Neuronal stem cell (in vitro differentiated cells): ENCODE data around the gene CXCL9.
"Not testable (repeated sequence)": the region's sequence is repeated elsewhere in the genome, so short reads cannot be mapped to it uniquely, and the experiment has no call there.

Experiments used
- DNase-seq: peaks from one replicate; pipeline ENCODE4 v3.0.0-alpha.2; 2013; ENCODE audit warnings: low spot score
- H2AFZ ChIP-seq: one replicate; pipeline ENCODE4 v1.6.1; 2013; ENCODE audit warnings: mild to moderate bottlenecking, low read length, inconsistent platforms
- H2AK5ac ChIP-seq: 2 replicates; pipeline ENCODE4 v1.6.1; 2013; ENCODE audit warnings: low read depth, mild to moderate bottlenecking, inconsistent platforms, low read length, moderate library complexity, mixed read lengths
- H2BK120ac ChIP-seq: 2 replicates; pipeline ENCODE4 v1.6.1; 2013; ENCODE audit warnings: low read depth, mild to moderate bottlenecking, inconsistent platforms, low read length, moderate library complexity, mixed read lengths
- H2BK12ac ChIP-seq: one replicate; pipeline ENCODE4 v1.6.1; 2013; ENCODE audit warnings: low read length, inconsistent platforms
- H2BK15ac ChIP-seq: 2 replicates; pipeline ENCODE4 v1.6.1; 2013; ENCODE audit warnings: mild to moderate bottlenecking, low read length, inconsistent platforms, mixed read lengths
- H2BK5ac ChIP-seq: one replicate; pipeline ENCODE4 v1.6.1; 2013; ENCODE audit warnings: inconsistent platforms, mild to moderate bottlenecking, low read length, moderate library complexity
- H3K14ac ChIP-seq: one replicate; pipeline ENCODE4 v1.6.1; 2013; ENCODE audit warnings: low read length, inconsistent platforms
- H3K18ac ChIP-seq: 2 replicates; pipeline ENCODE4 v1.6.1; 2013; ENCODE audit warnings: low read length, inconsistent platforms
- H3K23ac ChIP-seq: 2 replicates; pipeline ENCODE4 v1.6.1; 2013; ENCODE audit warnings: low read depth, mild to moderate bottlenecking, mixed read lengths, low read length, inconsistent platforms; ENCODE audit not compliant: poor library complexity
- H3K27ac ChIP-seq: replicated peaks from 3 replicates; pipeline ENCODE4 v1.5.1; 2013; ENCODE audit warnings: low read length, inconsistent platforms
- H3K27me3 ChIP-seq, 3 experiments: 2 replicates each; pipeline ENCODE4 v1.6.1; 2013; ENCODE audit warnings: low read length in 3 of 3, mild to moderate bottlenecking in 2 of 3, inconsistent platforms in 1 of 3, low read depth in 1 of 3, mixed read lengths in 1 of 3, moderate library complexity in 1 of 3; ENCODE audit not compliant: control insufficient read depth in 3 of 3, insufficient read depth in 3 of 3
- H3K36me3 ChIP-seq, 2 donors: replicated peaks in 1 of 2; 2 replicates each; pipeline ENCODE4 v1.6.1; 2013; ENCODE audit warnings: low read length in 2 of 2; ENCODE audit not compliant: control insufficient read depth in 2 of 2, insufficient read depth in 2 of 2
- H3K4ac ChIP-seq: 2 replicates; pipeline ENCODE4 v1.6.1; 2013; ENCODE audit warnings: inconsistent platforms, mild to moderate bottlenecking, low read length, moderate library complexity
- H3K4me1 ChIP-seq, 2 donors: 1 replicate in 1 of 2; 2 replicates in 1 of 2; pipeline ENCODE4 v1.6.1; 2013; ENCODE audit warnings: low read length in 2 of 2, low read depth in 1 of 2; ENCODE audit not compliant: control insufficient read depth in 2 of 2, insufficient read depth in 1 of 2
- H3K4me2 ChIP-seq: one replicate; pipeline ENCODE4 v1.6.1; 2013; ENCODE audit warnings: mild to moderate bottlenecking, low read length, inconsistent platforms; ENCODE audit not compliant: insufficient read depth, poor library complexity, severe bottlenecking
- H3K4me3 ChIP-seq, 2 donors: 2 replicates each; pipeline ENCODE4 v1.5.1; 2013; ENCODE audit warnings: low read length in 2 of 2, mild to moderate bottlenecking in 2 of 2, inconsistent platforms in 1 of 2, moderate library complexity in 1 of 2
- H3K79me1 ChIP-seq: one replicate; pipeline ENCODE4 v1.6.1; 2013; ENCODE audit warnings: low read depth, mild to moderate bottlenecking, inconsistent platforms, low read length, moderate library complexity
- H3K9ac ChIP-seq: one replicate; pipeline ENCODE4 v1.6.1; 2013; ENCODE audit warnings: mild to moderate bottlenecking, low read depth, low read length, inconsistent platforms; ENCODE audit not compliant: poor library complexity
- H3K9me3 ChIP-seq, 2 donors: replicated peaks in 1 of 2; 2 replicates each; pipeline versions ENCODE3 to v1.6.1; 2013; ENCODE audit warnings: low read length in 2 of 2, mild to moderate bottlenecking in 2 of 2, inconsistent platforms in 1 of 2, low read depth in 1 of 2, mixed read lengths in 1 of 2, moderate library complexity in 1 of 2; ENCODE audit not compliant: control insufficient read depth in 2 of 2, insufficient read depth in 1 of 2
- H4K8ac ChIP-seq: one replicate; pipeline ENCODE4 v1.6.1; 2013; ENCODE audit warnings: low read depth, mild to moderate bottlenecking, inconsistent platforms, low read length, moderate library complexity
- H4K91ac ChIP-seq: one replicate; pipeline ENCODE4 v1.6.1; 2013; ENCODE audit warnings: low read length, low read depth, mild to moderate bottlenecking, inconsistent platforms; ENCODE audit not compliant: poor library complexity
- WGBS, 2 donors: extraction: QIAGEN DNeasy Blood & Tissue Kit; methylation state at CpG; one replicate each; pipeline ENCODE4 v1.1.7; 2013; ENCODE audit warnings: missing lambda C conversion rate in 2 of 2, mixed read lengths in 1 of 2; ENCODE audit not compliant: insufficient read length in 2 of 2, insufficient replicate concordance in 1 of 2; ENCODE audit errors: extremely low coverage in 2 of 2; 5-methylcytosine and 5-hydroxymethylcytosine counted together

CXCL9 gene

GRCh38 chr4:76002176-76002575 lies 5.1 kb downstream of the CXCL9 start:
- Histone ChIP-seq H2BK120ac (no peak overlapping the region), H2BK5ac (no peak overlapping the region), H4K8ac (no peak overlapping the region), H3K4me2 (no peak overlapping the region), H2AK5ac (no peak overlapping the region), H4K91ac (no peak overlapping the region), H3K27me3 (peaks cover 0 to 5% (median 0%) of the 10 kb centered on the region in 3 experiments), H2BK15ac (no peak overlapping the region), H3K23ac (no peak overlapping the region), H3K9ac (no peak overlapping the region), H3K4me3 (no peak overlapping the region), H2BK12ac (no peak overlapping the region), H2AFZ (no peak overlapping the region), H3K14ac (no peak overlapping the region), H3K79me1 (no peaks in the 10 kb centered on the region), H3K9me3 (no peaks in the 10 kb centered on the region), H3K4me1 (no peaks in the 10 kb centered on the region), H3K27ac (no peak overlapping the region), H3K36me3 (no peaks in the 10 kb centered on the region), H3K18ac (no peak overlapping the region), H3K4ac (no peak overlapping the region)
- DNase-seq, result no peak
- WGBS, 2 donors, result no CpG with 5 or more reads among the region's 4 CpGs

- H3K4me2 ChIP-seq, result no peak overlapping the region
- H3K79me1 ChIP-seq, result no peaks in the 10 kb centered on the region
- DNase-seq, result no peak
- no peak overlapping the region for H3K27ac ChIP-seq
- no peak overlapping the region for H3K4me3 ChIP-seq
- H3K9ac ChIP-seq, result no peak overlapping the region
- H4K91ac ChIP-seq, result no peak overlapping the region
- H3K36me3 ChIP-seq, result no peaks in the 10 kb centered on the region
- H4K8ac ChIP-seq, result no peak overlapping the region
- no peaks in the 10 kb centered on the region for H3K4me1 ChIP-seq
- no CpG with 5 or more reads among the region's 7 CpGs for WGBS, 2 donors
- no peak overlapping the region for H3K4ac ChIP-seq
- H2BK5ac ChIP-seq, result no peak overlapping the region
- H3K27me3 ChIP-seq, result peaks cover 0 to 5% (median 0%) of the 10 kb centered on the region in 3 experiments
- H2AFZ ChIP-seq, result no peak overlapping the region
- H3K14ac ChIP-seq, result no peak overlapping the region
- H2BK15ac ChIP-seq, result no peak overlapping the region
- H2BK120ac ChIP-seq, result no peak overlapping the region
- no peak overlapping the region for H3K23ac ChIP-seq
- H2AK5ac ChIP-seq, result no peak overlapping the region
- H3K9me3 ChIP-seq, result no peaks in the 10 kb centered on the region
- no peak overlapping the region for H3K18ac ChIP-seq
- H2BK12ac ChIP-seq, result no peak overlapping the region
Observed at GRCh38 chr4:76001700-76002099, 5.6 kb downstream of the CXCL9 start.

- Histone ChIP-seq H3K4me1 (no peaks in the 10 kb centered on the region), H3K27ac (no peak overlapping the region), H2BK5ac (no peak overlapping the region), H2BK15ac (no peak overlapping the region), H3K18ac (no peak overlapping the region), H4K91ac (no peak overlapping the region), H2AFZ (no peak overlapping the region), H3K4me3 (no peak overlapping the region), H2BK12ac (no peak overlapping the region), H3K36me3 (no peaks in the 10 kb centered on the region), H3K4ac (no peak overlapping the region), H2BK120ac (no peak overlapping the region), H4K8ac (no peak overlapping the region), H3K27me3 (peaks cover 0 to 5% (median 0%) of the 10 kb centered on the region in 3 experiments), H3K4me2 (no peak overlapping the region), H3K79me1 (no peaks in the 10 kb centered on the region), H3K23ac (no peak overlapping the region), H3K9ac (no peak overlapping the region), H3K9me3 (no peaks in the 10 kb centered on the region), H3K14ac (no peak overlapping the region), H2AK5ac (no peak overlapping the region)
- WGBS, 2 donors, result no CpG with 5 or more reads among the region's 1 CpG
- DNase-seq, result no peak
Observed at GRCh38 chr4:76000279-76000678, 7.0 kb downstream of the CXCL9 start.

DNA sequence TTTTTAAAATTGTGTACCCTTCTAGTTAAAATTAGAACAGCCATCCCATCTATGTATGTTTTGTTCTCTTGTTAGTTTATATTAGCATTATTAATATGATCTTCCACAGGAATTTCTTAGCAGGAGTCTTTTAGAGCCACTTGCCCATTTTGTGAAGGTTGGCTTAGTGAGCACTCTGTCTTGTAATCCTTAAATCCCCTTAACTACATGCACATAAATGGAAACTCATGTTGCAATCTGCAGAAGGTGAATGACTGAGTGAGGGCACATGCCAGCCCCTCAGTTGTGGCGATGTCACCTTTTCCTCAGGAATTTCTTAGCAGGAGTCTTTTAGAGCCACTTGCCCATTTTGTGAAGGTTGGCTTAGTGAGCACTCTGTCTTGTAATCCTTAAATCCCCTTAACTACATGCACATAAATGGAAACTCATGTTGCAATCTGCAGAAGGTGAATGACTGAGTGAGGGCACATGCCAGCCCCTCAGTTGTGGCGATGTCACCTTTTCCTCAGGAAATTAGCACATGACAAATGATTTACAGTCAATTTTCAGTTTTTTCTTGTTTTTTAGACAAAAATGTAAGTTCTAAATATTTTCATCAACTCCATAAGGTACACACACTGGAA lies 8.7 kb downstream of the CXCL9 start:
- not testable (repeated sequence) for H4K8ac ChIP-seq, H2BK15ac ChIP-seq, H4K91ac ChIP-seq, H2BK5ac ChIP-seq, H3K36me3 ChIP-seq, H3K4me3 ChIP-seq, H2BK12ac ChIP-seq, H3K23ac ChIP-seq, H2AFZ ChIP-seq, H2AK5ac ChIP-seq, H3K27me3 ChIP-seq, H3K27ac ChIP-seq, H2BK120ac ChIP-seq, H3K79me1 ChIP-seq, H3K18ac ChIP-seq, H3K14ac ChIP-seq, H3K4ac ChIP-seq, H3K4me1 ChIP-seq, H3K9me3 ChIP-seq, DNase-seq, H3K4me2 ChIP-seq, H3K9ac ChIP-seq
- WGBS, 2 donors, result no CpG with 5 or more reads among the region's 2 CpGs
